ENCODE measurements around the gene MED8. TPM values are rescaled to one million over a fixed set of nuclear protein-coding genes. Genes with fewer than 3 reads are reported as not detected.
A peak's percentile ranks its signal among the peaks of the same experiment; 100 is the strongest.

Gene MED8
- total and polyA plus RNA-seq, 9 of the 15 experiments (the other 6 are each of a cell fraction or from before 2014, with no cell fraction given), result 23.0 to 120 (median 56.4) TPM

DNA sequence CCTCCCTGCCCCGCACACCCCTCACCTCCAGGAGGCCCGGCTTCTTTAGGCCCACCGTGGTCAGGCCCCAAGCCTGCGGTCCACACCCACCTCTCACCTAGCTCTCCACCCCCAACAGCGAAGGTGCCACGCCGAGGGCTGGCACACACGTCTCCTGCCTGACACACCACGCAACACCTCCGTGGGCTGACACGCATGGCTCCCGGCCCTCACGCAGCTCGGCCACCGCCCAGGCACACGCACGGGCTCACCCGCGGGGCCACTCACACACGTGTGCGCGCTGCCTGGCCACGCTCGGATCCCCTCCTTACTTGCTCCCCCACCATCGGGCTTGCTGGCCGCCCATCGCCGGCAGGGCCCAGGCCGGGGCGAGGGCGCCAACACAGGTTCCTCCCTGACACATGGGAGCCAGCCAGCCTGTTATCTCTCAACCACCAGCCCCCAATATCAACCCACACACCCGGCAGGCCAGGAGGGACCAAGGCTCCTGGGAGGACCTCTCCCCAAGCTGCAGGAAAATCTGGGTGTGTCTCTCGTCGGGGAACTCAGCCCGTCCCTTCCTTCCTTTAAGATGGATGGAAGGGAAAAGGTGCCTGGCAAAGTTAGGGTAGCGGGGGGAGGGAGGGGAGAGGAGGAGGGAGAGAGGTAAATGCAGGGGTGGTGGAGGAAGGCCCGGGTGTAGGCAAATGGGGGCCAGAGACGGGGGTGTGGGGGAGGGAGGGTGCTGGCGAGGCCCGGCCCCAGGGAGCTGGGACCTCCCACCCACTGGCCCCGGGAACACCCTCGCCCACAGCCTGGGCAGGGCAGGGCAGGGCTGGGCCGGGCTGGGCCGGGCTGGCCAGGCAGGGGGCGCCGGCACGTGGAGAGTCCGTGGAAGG is 22.3 kb downstream of the MED8 start (continued):
- TF ChIP-seq FOS (IDR thresholded peaks at IDR 0.05; ENCODE audit: extremely low read depth, insufficient read length) (no peak), RCOR1 (IDR thresholded peaks at IDR 0.05; ENCODE audit: borderline replicate concordance in 1 of 2, low read depth in 2 of 2, low read length in 2 of 2) (peak; percentile 26 to 82; a peak in 3 of 4 replicates), HNRNPUL1 (IDR thresholded peaks at IDR 0.05; ENCODE audit: low read length) (no peak), FOXA3 (CRISPR knock-in tag; conservative IDR thresholded peaks at IDR 0.05 in 1 of 2, IDR thresholded peaks at IDR 0.05 in 1 of 2) (0 out of 4 replicates have a peak, but pooled peaks of 1 of the 2 experiments have one; percentile 47), RBFOX2 (IDR thresholded peaks at IDR 0.05; ENCODE audit: low read depth, low read length) (peak; percentile 70), ZNF778 (CRISPR knock-in tag; IDR thresholded peaks at IDR 0.05) (no peak), MAZ (CRISPR knock-in tag; conservative IDR thresholded peaks at IDR 0.05 in 1 of 2, IDR thresholded peaks at IDR 0.05 in 1 of 2) (peak; percentile 18 to 42; a peak in 1 of 4 replicates), HIVEP1 (CRISPR knock-in tag; IDR thresholded peaks at IDR 0.05) (no peak), ZBTB7A (IDR thresholded peaks at IDR 0.05; ENCODE audit: borderline replicate concordance, control insufficient read depth, low read depth, low read length) (peak; percentile 51; the same call in 1 of the 2 replicates), FOXP1 (CRISPR knock-in tag; IDR thresholded peaks at IDR 0.05) (peak; percentile 63; the same call in 1 of the 2 replicates), ZNF436 (CRISPR knock-in tag; IDR thresholded peaks at IDR 0.05) (no peak), WHSC1 (IDR thresholded peaks at IDR 0.05; ENCODE audit: low read length) (no peak), POLR3A (IDR thresholded peaks at IDR 0.05; ENCODE audit: borderline replicate concordance, extremely low read depth, insufficient read depth, insufficient read length) (no peak), GATA2 (CRISPR knock-in tag; IDR thresholded peaks at IDR 0.05) (peak; percentile 62), ZFX (CRISPR knock-in tag; IDR thresholded peaks at IDR 0.05) (peak; percentile 58), ZNF282 (CRISPR knock-in tag; IDR thresholded peaks at IDR 0.05) (no peak), SP1 (CRISPR knock-in tag; IDR thresholded peaks at IDR 0.05) (no peak), KDM1A (IDR thresholded peaks at IDR 0.05) (peak; percentile 74), POLR2AphosphoS5 (IDR thresholded peaks at IDR 0.05; ENCODE audit: control insufficient read depth, insufficient read depth, low read depth, low read length) (peak; percentile 78; the same call in 1 of the 2 replicates), TRIM24 (IDR thresholded peaks at IDR 0.05) (peak; percentile 19 to 61; a peak in 1 of 4 replicates), ZNF444 (CRISPR knock-in tag; IDR thresholded peaks at IDR 0.05) (no peak)
- TF ChIP-seq, protein P1, sequence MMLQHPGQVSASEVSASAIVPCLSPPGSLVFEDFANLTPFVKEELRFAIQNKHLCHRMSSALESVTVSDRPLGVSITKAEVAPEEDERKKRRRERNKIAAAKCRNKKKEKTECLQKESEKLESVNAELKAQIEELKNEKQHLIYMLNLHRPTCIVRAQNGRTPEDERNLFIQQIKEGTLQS (IDR thresholded peaks at IDR 0.05), result no peak
- TF ChIP-seq, protein P1 (CRISPR knock-in tag; conservative IDR thresholded peaks at IDR 0.05), result no peak
- TF ChIP-seq, protein P2, sequence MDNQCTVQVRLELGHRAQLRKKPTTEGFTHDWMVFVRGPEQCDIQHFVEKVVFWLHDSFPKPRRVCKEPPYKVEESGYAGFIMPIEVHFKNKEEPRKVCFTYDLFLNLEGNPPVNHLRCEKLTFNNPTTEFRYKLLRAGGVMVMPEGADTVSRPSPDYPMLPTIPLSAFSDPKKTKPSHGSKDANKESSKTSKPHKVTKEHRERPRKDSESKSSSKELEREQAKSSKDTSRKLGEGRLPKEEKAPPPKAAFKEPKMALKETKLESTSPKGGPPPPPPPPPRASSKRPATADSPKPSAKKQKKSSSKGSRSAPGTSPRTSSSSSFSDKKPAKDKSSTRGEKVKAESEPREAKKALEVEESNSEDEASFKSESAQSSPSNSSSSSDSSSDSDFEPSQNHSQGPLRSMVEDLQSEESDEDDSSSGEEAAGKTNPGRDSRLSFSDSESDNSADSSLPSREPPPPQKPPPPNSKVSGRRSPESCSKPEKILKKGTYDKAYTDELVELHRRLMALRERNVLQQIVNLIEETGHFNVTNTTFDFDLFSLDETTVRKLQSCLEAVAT (IDR thresholded peaks at IDR 0.05), result 0 out of 4 replicates have a peak, but pooled peaks of 1 of the 2 experiments have one; percentile 9
- TF ChIP-seq, protein P3, sequence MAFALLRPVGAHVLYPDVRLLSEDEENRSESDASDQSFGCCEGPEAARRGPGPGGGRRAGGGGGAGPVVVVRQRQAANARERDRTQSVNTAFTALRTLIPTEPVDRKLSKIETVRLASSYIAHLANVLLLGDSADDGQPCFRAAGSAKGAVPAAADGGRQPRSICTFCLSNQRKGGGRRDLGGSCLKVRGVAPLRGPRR (CRISPR knock-in tag; IDR thresholded peaks at IDR 0.05), result no peak
